Measurements from ENCODE around the gene MSI2. TPM values are rescaled to one million over a fixed set of nuclear protein-coding genes. Genes with fewer than 3 reads are reported as not detected.

Gene MSI2
- total RNA-seq, 2 donors from 2014 or later, result 53.1 to 74.0 TPM

GRCh38 chr17:57286399-57287105 lies 30.2 kb downstream of the MSI2 start:
- WGBS, result 55% methylated on average over 17 of the region's 17 CpGs
- no peaks in the 10 kb centered on the region for H3K27me3 ChIP-seq (replicated peaks; ENCODE audit: insufficient read depth)
- H3K9me3 ChIP-seq, result no peaks in the 10 kb centered on the region
- DNase-seq (ENCODE audit: low spot score), result no peak
- intact Hi-C loops (cut with DNase I), result no loop called here
- H3K4me1 ChIP-seq (replicated peaks), result peaks cover 20% of the 10 kb centered on the region
- H3K4me3 ChIP-seq, result no peak overlapping the region
- TF ChIP-seq POLR2A (IDR thresholded peaks at IDR 0.05) (no peak), POLR2AphosphoS5 (IDR thresholded peaks at IDR 0.05) (no peak), CTCF (IDR thresholded peaks at IDR 0.05) (no peak)
- H3K36me3 ChIP-seq, result no peaks in the 10 kb centered on the region
- H3K27ac ChIP-seq, result peak overlapping the region; percentile 22 to 30

- Histone ChIP-seq H3K4me3 (no peak overlapping the region), H3K9me3 (no peaks in the 10 kb centered on the region), H3K4me1 (replicated peaks) (peaks cover 20% of the 10 kb centered on the region), H3K27me3 (replicated peaks; ENCODE audit: insufficient read depth) (no peaks in the 10 kb centered on the region), H3K27ac (peak overlapping the region; percentile 12 to 36), H3K36me3 (no peaks in the 10 kb centered on the region)
- DNase-seq (ENCODE audit: low spot score), result no peak
- 30% methylated on average over 10 of the region's 10 CpGs for WGBS
- no peak for TF ChIP-seq POLR2A (IDR thresholded peaks at IDR 0.05)
- TF ChIP-seq CTCF (IDR thresholded peaks at IDR 0.05), result no peak
- no peak for TF ChIP-seq POLR2AphosphoS5 (IDR thresholded peaks at IDR 0.05)
- intact Hi-C loops (cut with DNase I), result no loop called here
These were observed 31.9 kb downstream of the MSI2 start for GRCh38 chr17:57288040-57288772.

GRCh38 chr17:57288773-57289121 lies 32.4 kb downstream of the MSI2 start:
- no peak for DNase-seq (ENCODE audit: low spot score)
- peaks cover 20% of the 10 kb centered on the region for H3K4me1 ChIP-seq (replicated peaks)
- no peaks in the 10 kb centered on the region for H3K36me3 ChIP-seq
- H3K27me3 ChIP-seq (replicated peaks; ENCODE audit: insufficient read depth), result no peaks in the 10 kb centered on the region
- peak overlapping the region in 1 of 2 donors; percentile 36 for H3K27ac ChIP-seq
- intact Hi-C loops (cut with DNase I), result no loop called here
- H3K9me3 ChIP-seq, result no peaks in the 10 kb centered on the region
- TF ChIP-seq POLR2A (IDR thresholded peaks at IDR 0.05) (no peak), POLR2AphosphoS5 (IDR thresholded peaks at IDR 0.05) (no peak), CTCF (IDR thresholded peaks at IDR 0.05) (no peak)
- H3K4me3 ChIP-seq, result no peak overlapping the region
- WGBS, result 57% methylated on average over 3 of the region's 3 CpGs

GRCh38 chr17:57289130-57289529 lies 32.8 kb downstream of the MSI2 start:
- WGBS, result 31% methylated on average over 5 of the region's 5 CpGs
- Histone ChIP-seq H3K27me3 (replicated peaks; ENCODE audit: insufficient read depth) (no peaks in the 10 kb centered on the region), H3K4me1 (replicated peaks) (peaks cover 20% of the 10 kb centered on the region), H3K36me3 (no peaks in the 10 kb centered on the region), H3K9me3 (no peaks in the 10 kb centered on the region), H3K4me3 (no peak overlapping the region), H3K27ac (peak overlapping the region in 1 of 2 donors; percentile 36)
- no peak for DNase-seq (ENCODE audit: low spot score)
- intact Hi-C loops (cut with DNase I), result no loop called here
- TF ChIP-seq CTCF (IDR thresholded peaks at IDR 0.05) (no peak), POLR2AphosphoS5 (IDR thresholded peaks at IDR 0.05) (no peak), POLR2A (IDR thresholded peaks at IDR 0.05) (no peak)
